Left lung (tissue), 10 donors: ENCODE results near the gene ZNF785. TPM values are rescaled to one million over a fixed set of nuclear protein-coding genes. Genes with fewer than 3 reads are reported as not detected.
"Not testable (repeated sequence)": the region's sequence is repeated elsewhere in the genome, so short reads cannot be mapped to it uniquely, and the experiment has no call there.

Experiments
- ATAC-seq: fragments of 200-7000 bp; cut with Tn5 transposase; one replicate; pipeline ENCODE4 v1.9.1; 2020; ENCODE audit warnings: moderate library complexity
- DNase-seq, 4 donors: peaks; one replicate each; pipeline ENCODE4 v3.0.0-alpha.2; 2013 to 2020
- H3K27ac ChIP-seq, 2 donors: fragments of 200-600 bp; sonication (generic) in 1 of 2; one replicate each; pipeline versions ENCODE4 v1.5.0 to v1.8.0; 2020 to 2021
- H3K27me3 ChIP-seq, 2 donors: fragments of 200-600 bp; sonication (generic) in 1 of 2; one replicate each; pipeline versions ENCODE4 v1.5.0 to v1.8.0; 2020 to 2021
- H3K36me3 ChIP-seq, 2 donors: fragments of 200-600 bp; sonication (generic) in 1 of 2; one replicate each; pipeline versions ENCODE4 v1.5.0 to v1.8.0; 2020 to 2021
- H3K4me1 ChIP-seq, 2 donors: fragments of 200-600 bp; one replicate each; pipeline ENCODE4 v1.8.0; 2021
- H3K4me3 ChIP-seq, 2 donors: fragments of 200-600 bp; sonication (generic) in 1 of 2; one replicate each; pipeline versions ENCODE4 v1.5.0 to v1.8.0; 2020 to 2021; ENCODE audit warnings: mild to moderate bottlenecking in 1 of 2
- H3K9me3 ChIP-seq, 2 donors: fragments of 200-600 bp; sonication (generic) in 1 of 2; one replicate each; pipeline versions ENCODE4 v1.5.0 to v1.8.0; 2020 to 2021
- CTCF ChIP-seq, 2 donors: fragments of 200-600 bp; sonication (generic) in 1 of 2; IDR thresholded peaks; one replicate each; pipeline versions ENCODE4 v1.5.0 to v1.8.0; 2021; ENCODE audit warnings: antibody characterized with exemption in 2 of 2
- intact Hi-C, 2 donors: fragments of 100-400 bp; cut with DNase I; formaldehyde crosslinking; loops; one replicate each; pipeline versions ENCODE4 v1.11.2 to v1.14.2; 2022
- polyA plus RNA-seq, 6 donors: library from polyadenylated mRNA; unstranded; fragments of 120-200 nt; gene quantifications; one replicate each; pipeline ENCODE4 v1.2.1, GENCODE V29; 2013; ENCODE audit not compliant: insufficient read length in 6 of 6
- total RNA-seq, 2 donors: library from RNA; stranded (reverse); fragmentation: NEBNext Ultra II Directional; extraction: Animal tissue kit (Norgen Biotek cat#: 25700); gene quantifications; one replicate each; pipeline ENCODE4 v1.2.1, GENCODE V29; 2021
- donor health status: DM: no; HTN: yes; CAD: no.
- donor health status: DM: no; HTN: no; CAD: no.

Gene ZNF785
- total and polyA plus RNA-seq, 8 donors: 12.9 to 33.0 (median 28.7) TPM

- no peaks in the 10 kb centered on the region for H3K27me3 ChIP-seq
- H3K36me3 ChIP-seq: peaks cover 0 to 51% of the 10 kb centered on the region in 2 donors
- peaks cover 0 to 49% of the 10 kb centered on the region in 2 donors for H3K4me1 ChIP-seq
- ATAC-seq: peak; percentile 44
- no peak overlapping the region for H3K4me3 ChIP-seq
- no peaks in the 10 kb centered on the region for H3K9me3 ChIP-seq
- no peak for TF ChIP-seq CTCF (IDR thresholded peaks at IDR 0.05)
- DNase-seq: no peak
- intact Hi-C loops: no loop called here
- peak overlapping the region in 1 of 2 donors; percentile 53 for H3K27ac ChIP-seq
Observed at GRCh38 chr16:30602616-30603277, 17.2 kb upstream of the ZNF785 start.

- TF ChIP-seq CTCF (IDR thresholded peaks at IDR 0.05): no peak
- no peaks in the 10 kb centered on the region for H3K27me3 ChIP-seq
- peak overlapping the region in 1 of 2 donors; percentile 53 for H3K27ac ChIP-seq
- no peak overlapping the region for H3K4me3 ChIP-seq
- H3K36me3 ChIP-seq: peaks cover 0 to 49% of the 10 kb centered on the region in 2 donors
- DNase-seq (no peak), ATAC-seq (no peak)
- H3K9me3 ChIP-seq: no peaks in the 10 kb centered on the region
- intact Hi-C loops: no loop called here
- peaks cover 0 to 49% of the 10 kb centered on the region in 2 donors for H3K4me1 ChIP-seq
Observed at GRCh38 chr16:30601966-30602365, 16.5 kb upstream of the ZNF785 start.

- TF ChIP-seq CTCF (IDR thresholded peaks at IDR 0.05): no peak
- Histone ChIP-seq H3K27ac (no peak overlapping the region), H3K36me3 (peaks cover 0 to 39% of the 10 kb centered on the region in 2 donors), H3K27me3 (no peaks in the 10 kb centered on the region), H3K4me1 (peaks cover 0 to 44% of the 10 kb centered on the region in 2 donors), H3K9me3 (no peaks in the 10 kb centered on the region), H3K4me3 (no peak overlapping the region)
- ATAC-seq: no peak
- intact Hi-C loops: no loop called here
- no peak for DNase-seq
Observed at GRCh38 chr16:30600929-30601328, 15.4 kb upstream of the ZNF785 start.

- DNase-seq: no peak
- Histone ChIP-seq H3K27ac (no peak overlapping the region), H3K4me1 (peaks cover 0 to 38% of the 10 kb centered on the region in 2 donors), H3K9me3 (no peaks in the 10 kb centered on the region), H3K4me3 (no peak overlapping the region), H3K36me3 (peaks cover 0 to 32% of the 10 kb centered on the region in 2 donors), H3K27me3 (no peaks in the 10 kb centered on the region)
- no peak for TF ChIP-seq CTCF (IDR thresholded peaks at IDR 0.05)
- intact Hi-C loops: no loop called here
- no peak for ATAC-seq
Observed at GRCh38 chr16:30600215-30600614, 14.7 kb upstream of the ZNF785 start.

- no peaks in the 10 kb centered on the region for H3K9me3 ChIP-seq
- ATAC-seq (no peak), DNase-seq (no peak)
- no peaks in the 10 kb centered on the region for H3K27me3 ChIP-seq
- intact Hi-C loops: no loop called here
- no peaks in the 10 kb centered on the region for H3K4me1 ChIP-seq
- H3K4me3 ChIP-seq: no peak overlapping the region
- TF ChIP-seq CTCF (IDR thresholded peaks at IDR 0.05): no peak
- H3K36me3 ChIP-seq: no peaks in the 10 kb centered on the region
- no peak overlapping the region for H3K27ac ChIP-seq
Observed at GRCh38 chr16:30592871-30593270, 7.4 kb upstream of the ZNF785 start.

- H3K9me3 ChIP-seq, intact Hi-C loops, ATAC-seq: not testable (repeated sequence)
Observed at GRCh38 chr16:30590869-30591268, 5.4 kb upstream of the ZNF785 start.

GRCh38 chr16:30589582-30589981, 4.1 kb upstream of the ZNF785 start:
- H3K4me3 ChIP-seq, ATAC-seq, DNase-seq, H3K27me3 ChIP-seq, H3K27ac ChIP-seq, intact Hi-C loops, H3K36me3 ChIP-seq, H3K9me3 ChIP-seq: not testable (repeated sequence)
- H3K4me1 ChIP-seq: peaks cover 3 to 13% of the 10 kb centered on the region in 2 donors

More at GRCh38 chr16:30590869-30591268, 5.4 kb upstream of the ZNF785 start:
- H3K4me3 ChIP-seq, DNase-seq, H3K4me1 ChIP-seq, H3K36me3 ChIP-seq, H3K27me3 ChIP-seq, H3K27ac ChIP-seq: not testable (repeated sequence)
